ENCODE data around the gene SLC12A2. TPM values are rescaled to one million over a fixed set of nuclear protein-coding genes. Genes with fewer than 3 reads are reported as not detected.

The SLC12A2 gene
- total and polyA plus RNA-seq, 9 of the 15 experiments (the other 6 are each of a cell fraction or from before 2014, with no cell fraction given), result 5.1 to 20.3 (median 12.6) TPM

- TF ChIP-seq, protein P1, sequence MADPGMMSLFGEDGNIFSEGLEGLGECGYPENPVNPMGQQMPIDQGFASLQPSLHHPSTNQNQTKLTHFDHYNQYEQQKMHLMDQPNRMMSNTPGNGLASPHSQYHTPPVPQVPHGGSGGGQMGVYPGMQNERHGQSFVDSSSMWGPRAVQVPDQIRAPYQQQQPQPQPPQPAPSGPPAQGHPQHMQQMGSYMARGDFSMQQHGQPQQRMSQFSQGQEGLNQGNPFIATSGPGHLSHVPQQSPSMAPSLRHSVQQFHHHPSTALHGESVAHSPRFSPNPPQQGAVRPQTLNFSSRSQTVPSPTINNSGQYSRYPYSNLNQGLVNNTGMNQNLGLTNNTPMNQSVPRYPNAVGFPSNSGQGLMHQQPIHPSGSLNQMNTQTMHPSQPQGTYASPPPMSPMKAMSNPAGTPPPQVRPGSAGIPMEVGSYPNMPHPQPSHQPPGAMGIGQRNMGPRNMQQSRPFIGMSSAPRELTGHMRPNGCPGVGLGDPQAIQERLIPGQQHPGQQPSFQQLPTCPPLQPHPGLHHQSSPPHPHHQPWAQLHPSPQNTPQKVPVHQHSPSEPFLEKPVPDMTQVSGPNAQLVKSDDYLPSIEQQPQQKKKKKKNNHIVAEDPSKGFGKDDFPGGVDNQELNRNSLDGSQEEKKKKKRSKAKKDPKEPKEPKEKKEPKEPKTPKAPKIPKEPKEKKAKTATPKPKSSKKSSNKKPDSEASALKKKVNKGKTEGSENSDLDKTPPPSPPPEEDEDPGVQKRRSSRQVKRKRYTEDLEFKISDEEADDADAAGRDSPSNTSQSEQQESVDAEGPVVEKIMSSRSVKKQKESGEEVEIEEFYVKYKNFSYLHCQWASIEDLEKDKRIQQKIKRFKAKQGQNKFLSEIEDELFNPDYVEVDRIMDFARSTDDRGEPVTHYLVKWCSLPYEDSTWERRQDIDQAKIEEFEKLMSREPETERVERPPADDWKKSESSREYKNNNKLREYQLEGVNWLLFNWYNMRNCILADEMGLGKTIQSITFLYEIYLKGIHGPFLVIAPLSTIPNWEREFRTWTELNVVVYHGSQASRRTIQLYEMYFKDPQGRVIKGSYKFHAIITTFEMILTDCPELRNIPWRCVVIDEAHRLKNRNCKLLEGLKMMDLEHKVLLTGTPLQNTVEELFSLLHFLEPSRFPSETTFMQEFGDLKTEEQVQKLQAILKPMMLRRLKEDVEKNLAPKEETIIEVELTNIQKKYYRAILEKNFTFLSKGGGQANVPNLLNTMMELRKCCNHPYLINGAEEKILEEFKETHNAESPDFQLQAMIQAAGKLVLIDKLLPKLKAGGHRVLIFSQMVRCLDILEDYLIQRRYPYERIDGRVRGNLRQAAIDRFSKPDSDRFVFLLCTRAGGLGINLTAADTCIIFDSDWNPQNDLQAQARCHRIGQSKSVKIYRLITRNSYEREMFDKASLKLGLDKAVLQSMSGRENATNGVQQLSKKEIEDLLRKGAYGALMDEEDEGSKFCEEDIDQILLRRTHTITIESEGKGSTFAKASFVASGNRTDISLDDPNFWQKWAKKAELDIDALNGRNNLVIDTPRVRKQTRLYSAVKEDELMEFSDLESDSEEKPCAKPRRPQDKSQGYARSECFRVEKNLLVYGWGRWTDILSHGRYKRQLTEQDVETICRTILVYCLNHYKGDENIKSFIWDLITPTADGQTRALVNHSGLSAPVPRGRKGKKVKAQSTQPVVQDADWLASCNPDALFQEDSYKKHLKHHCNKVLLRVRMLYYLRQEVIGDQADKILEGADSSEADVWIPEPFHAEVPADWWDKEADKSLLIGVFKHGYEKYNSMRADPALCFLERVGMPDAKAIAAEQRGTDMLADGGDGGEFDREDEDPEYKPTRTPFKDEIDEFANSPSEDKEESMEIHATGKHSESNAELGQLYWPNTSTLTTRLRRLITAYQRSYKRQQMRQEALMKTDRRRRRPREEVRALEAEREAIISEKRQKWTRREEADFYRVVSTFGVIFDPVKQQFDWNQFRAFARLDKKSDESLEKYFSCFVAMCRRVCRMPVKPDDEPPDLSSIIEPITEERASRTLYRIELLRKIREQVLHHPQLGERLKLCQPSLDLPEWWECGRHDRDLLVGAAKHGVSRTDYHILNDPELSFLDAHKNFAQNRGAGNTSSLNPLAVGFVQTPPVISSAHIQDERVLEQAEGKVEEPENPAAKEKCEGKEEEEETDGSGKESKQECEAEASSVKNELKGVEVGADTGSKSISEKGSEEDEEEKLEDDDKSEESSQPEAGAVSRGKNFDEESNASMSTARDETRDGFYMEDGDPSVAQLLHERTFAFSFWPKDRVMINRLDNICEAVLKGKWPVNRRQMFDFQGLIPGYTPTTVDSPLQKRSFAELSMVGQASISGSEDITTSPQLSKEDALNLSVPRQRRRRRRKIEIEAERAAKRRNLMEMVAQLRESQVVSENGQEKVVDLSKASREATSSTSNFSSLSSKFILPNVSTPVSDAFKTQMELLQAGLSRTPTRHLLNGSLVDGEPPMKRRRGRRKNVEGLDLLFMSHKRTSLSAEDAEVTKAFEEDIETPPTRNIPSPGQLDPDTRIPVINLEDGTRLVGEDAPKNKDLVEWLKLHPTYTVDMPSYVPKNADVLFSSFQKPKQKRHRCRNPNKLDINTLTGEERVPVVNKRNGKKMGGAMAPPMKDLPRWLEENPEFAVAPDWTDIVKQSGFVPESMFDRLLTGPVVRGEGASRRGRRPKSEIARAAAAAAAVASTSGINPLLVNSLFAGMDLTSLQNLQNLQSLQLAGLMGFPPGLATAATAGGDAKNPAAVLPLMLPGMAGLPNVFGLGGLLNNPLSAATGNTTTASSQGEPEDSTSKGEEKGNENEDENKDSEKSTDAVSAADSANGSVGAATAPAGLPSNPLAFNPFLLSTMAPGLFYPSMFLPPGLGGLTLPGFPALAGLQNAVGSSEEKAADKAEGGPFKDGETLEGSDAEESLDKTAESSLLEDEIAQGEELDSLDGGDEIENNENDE (IDR thresholded peaks at IDR 0.05; ENCODE audit: low read depth, low read length), result no peak
- no peak for TF ChIP-seq TAF1 (IDR thresholded peaks at IDR 0.05; ENCODE audit: control insufficient read depth, extremely low read depth, insufficient read depth, low read length, severe bottlenecking)
- TF ChIP-seq POLR2AphosphoS5 (IDR thresholded peaks at IDR 0.05; ENCODE audit: control insufficient read depth, insufficient read depth, low read depth, low read length), result 0 out of 2 replicates have a peak, but pooled peaks have one; percentile 37
- TF ChIP-seq CBFA2T2 (conservative IDR thresholded peaks at IDR 0.05), result peak; percentile 37; the same call in 1 of the 2 replicates
- TF ChIP-seq, protein P2, sequence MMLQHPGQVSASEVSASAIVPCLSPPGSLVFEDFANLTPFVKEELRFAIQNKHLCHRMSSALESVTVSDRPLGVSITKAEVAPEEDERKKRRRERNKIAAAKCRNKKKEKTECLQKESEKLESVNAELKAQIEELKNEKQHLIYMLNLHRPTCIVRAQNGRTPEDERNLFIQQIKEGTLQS (IDR thresholded peaks at IDR 0.05), result peak; percentile 37; the same call in 1 of the 2 replicates
- TF ChIP-seq, protein P2 (CRISPR knock-in tag; conservative IDR thresholded peaks at IDR 0.05), result no peak
- no peak for TF ChIP-seq ZNF124 (CRISPR knock-in tag; IDR thresholded peaks at IDR 0.05)
- no peak for TF ChIP-seq JUNB (CRISPR knock-in tag; conservative IDR thresholded peaks at IDR 0.05)
- TF ChIP-seq NCOR1 (IDR thresholded peaks at IDR 0.05), result no peak
- no peak for TF ChIP-seq KLF13 (tag; IDR thresholded peaks at IDR 0.05; ENCODE audit: borderline replicate concordance, low read depth)
- TF ChIP-seq, protein P3, sequence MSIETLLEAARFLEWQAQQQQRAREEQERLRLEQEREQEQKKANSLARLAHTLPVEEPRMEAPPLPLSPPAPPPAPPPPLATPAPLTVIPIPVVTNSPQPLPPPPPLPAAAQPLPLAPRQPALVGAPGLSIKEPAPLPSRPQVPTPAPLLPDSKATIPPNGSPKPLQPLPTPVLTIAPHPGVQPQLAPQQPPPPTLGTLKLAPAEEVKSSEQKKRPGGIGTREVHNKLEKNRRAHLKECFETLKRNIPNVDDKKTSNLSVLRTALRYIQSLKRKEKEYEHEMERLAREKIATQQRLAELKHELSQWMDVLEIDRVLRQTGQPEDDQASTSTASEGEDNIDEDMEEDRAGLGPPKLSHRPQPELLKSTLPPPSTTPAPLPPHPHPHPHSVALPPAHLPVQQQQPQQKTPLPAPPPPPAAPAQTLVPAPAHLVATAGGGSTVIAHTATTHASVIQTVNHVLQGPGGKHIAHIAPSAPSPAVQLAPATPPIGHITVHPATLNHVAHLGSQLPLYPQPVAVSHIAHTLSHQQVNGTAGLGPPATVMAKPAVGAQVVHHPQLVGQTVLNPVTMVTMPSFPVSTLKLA (conservative IDR thresholded peaks at IDR 0.05), result no peak
- TF ChIP-seq PPARD (CRISPR knock-in tag; IDR thresholded peaks at IDR 0.05), result no peak
- 0 out of 2 replicates have a peak, but pooled peaks have one; percentile 46 for TF ChIP-seq LEF1 (IDR thresholded peaks at IDR 0.05)
- TF ChIP-seq DPF2 (IDR thresholded peaks at IDR 0.05), result 0 out of 2 replicates have a peak, but pooled peaks have one; percentile 18
- TF ChIP-seq CREM (IDR thresholded peaks at IDR 0.05; ENCODE audit: low read depth), result peak; percentile 43; the same call in 1 of the 2 replicates
- no peak for TF ChIP-seq THRAP3 (IDR thresholded peaks at IDR 0.05; ENCODE audit: borderline replicate concordance)
Observed at GRCh38 chr5:128196791-128197190, 113.2 kb downstream of the SLC12A2 start (continued).
